A673 (cell line): ENCODE measurements around the gene CHST7. TPM values are rescaled to one million over a fixed set of nuclear protein-coding genes. Genes with fewer than 3 reads are reported as not detected.

ENCODE experiments used
- BruUV-seq: library from RNA; stranded (reverse); fragments of 400-500 nt; replicated peaks from 2 replicates; lab custom pipeline; 2021; lab: Mats Ljungman, UMichigan
- CTCF ChIA-PET: fragments of 300-600 bp; sonication (Branson Sonifier 250); formaldehyde crosslinking; loops from one replicate; lab custom pipeline; 2022; ENCODE audit warnings: antibody characterized with exemption; lab: Charles Lee
- POLR2A ChIA-PET: fragments of 300-600 bp; sonication (Branson Sonifier 250); formaldehyde crosslinking; loops from one replicate; lab custom pipeline; 2022; ENCODE audit warnings: antibody characterized with exemption; ENCODE audit not compliant: low non-redundant PET; lab: Charles Lee
- DNase-seq: peaks from one replicate; pipeline ENCODE4 v3.0.0-alpha.2; 2015; ENCODE audit warnings: low spot score
- H3K27ac ChIP-seq: fragments of 200-600 bp; sonication (generic); 2 replicates; pipeline ENCODE4 v1.5.1; 2016; ENCODE audit warnings: mixed run types, low read depth, mild to moderate bottlenecking, mixed read lengths, antibody characterized with exemption, low read length; ENCODE audit not compliant: poor library complexity, severe bottlenecking
- H3K27me3 ChIP-seq: fragments of 200-600 bp; sonication (generic); replicated peaks from 2 replicates; pipeline ENCODE4 v1.6.1; 2017; ENCODE audit warnings: mixed run types, low read depth, mild to moderate bottlenecking, mixed read lengths, antibody characterized with exemption, low read length; ENCODE audit not compliant: insufficient read depth, poor library complexity
- H3K36me3 ChIP-seq: fragments of 200-600 bp; sonication (generic); 2 replicates; pipeline ENCODE4 v1.6.1; 2016; ENCODE audit warnings: mixed run types, mild to moderate bottlenecking, mixed read lengths, antibody characterized with exemption, low read length; ENCODE audit not compliant: insufficient read depth, poor library complexity, severe bottlenecking
- H3K4me1 ChIP-seq: fragments of 200-600 bp; sonication (generic); 2 replicates; pipeline ENCODE4 v1.6.1; 2017; ENCODE audit warnings: mixed run types, mild to moderate bottlenecking, mixed read lengths, antibody characterized with exemption, low read length; ENCODE audit not compliant: insufficient read depth, poor library complexity, severe bottlenecking
- H3K4me3 ChIP-seq: fragments of 200-600 bp; sonication (generic); 2 replicates; pipeline ENCODE4 v1.5.1; 2016; ENCODE audit warnings: low read depth, mixed run types, mild to moderate bottlenecking, mixed read lengths, low read length; ENCODE audit not compliant: poor library complexity, severe bottlenecking
- H3K9me3 ChIP-seq: fragments of 200-600 bp; sonication (generic); 2 replicates; pipeline ENCODE4 v1.6.1; 2016; ENCODE audit warnings: mixed run types, low read depth, mild to moderate bottlenecking, mixed read lengths, antibody characterized with exemption, low read length; ENCODE audit not compliant: poor library complexity, severe bottlenecking
- CTCF ChIP-seq: fragments of 300-800, 200-600 bp; sonication (generic); conservative IDR thresholded peaks from 2 replicates; pipeline ENCODE4 v1.5.1; 2017; ENCODE audit warnings: low read depth, mild to moderate bottlenecking, antibody characterized with exemption, low read length, moderate library complexity, mixed read lengths
- EZH2 ChIP-seq: fragments of 200-600 bp; sonication (generic); IDR thresholded peaks from 2 replicates; pipeline ENCODE4 v1.6.1; 2017; ENCODE audit warnings: borderline replicate concordance, low read depth, mild to moderate bottlenecking, mixed read lengths, antibody characterized with exemption, low read length; ENCODE audit not compliant: poor library complexity, severe bottlenecking
- intact Hi-C: fragments of 100-400 bp; cut with micrococcal nuclease; formaldehyde crosslinking; loops from one replicate; pipeline ENCODE4 v1.10.0; 2022; ENCODE audit not compliant: unreplicated experiment
- total RNA-seq: library from RNA; stranded (reverse); gene quantifications from 2 replicates; pipeline ENCODE4 v1.2.3, GENCODE V29; 2021

The CHST7 gene
- total RNA-seq, 1 experiment from 2014 or later: 5.7 TPM

GRCh38 chrX:46573892-46574773 lies 568 bp downstream of the CHST7 start:
- CTCF ChIA-PET: no interaction called here

GRCh38 chrX:46574774-46575381 lies 1.3 kb downstream of the CHST7 start:
- TF ChIP-seq EZH2 (no peak), CTCF (no peak)
- H3K4me1 ChIP-seq: peaks cover 30% of the 10 kb centered on the region
- peak; percentile 19 for DNase-seq
- POLR2A ChIA-PET: no interaction called here
- H3K27ac ChIP-seq: no peak overlapping the region
- no TSS peak for BruUV-seq
- no peaks in the 10 kb centered on the region for H3K36me3 ChIP-seq
- intact Hi-C loops: no loop called here
- peak overlapping the region; percentile 58 for H3K4me3 ChIP-seq
- CTCF ChIA-PET: no interaction called here
- no peaks in the 10 kb centered on the region for H3K27me3 ChIP-seq
- H3K9me3 ChIP-seq: no peaks in the 10 kb centered on the region

More at GRCh38 chrX:46573892-46574773, 568 bp downstream of the CHST7 start:
- H3K27ac ChIP-seq: no peak overlapping the region
- no peaks in the 10 kb centered on the region for H3K9me3 ChIP-seq
- intact Hi-C loops: loop anchor here (2.0 kb wide), 1 partner anchor 69 kb away; no protein-coding TSS in a partner anchor
- DNase-seq: peak; percentile 69
- TF ChIP-seq EZH2 (no peak), CTCF (no peak; the same call in 1 of the 2 replicates)
- H3K4me1 ChIP-seq: peaks cover 28% of the 10 kb centered on the region
- H3K36me3 ChIP-seq: no peaks in the 10 kb centered on the region
- peak overlapping the region; percentile 58 for H3K4me3 ChIP-seq
- H3K27me3 ChIP-seq: no peaks in the 10 kb centered on the region
- POLR2A ChIA-PET: no interaction called here
- no TSS peak for BruUV-seq

GRCh38 chrX:46575586-46575985 lies 2.0 kb downstream of the CHST7 start:
- Histone ChIP-seq H3K4me3 (peak overlapping the region; percentile 58), H3K27me3 (no peaks in the 10 kb centered on the region), H3K9me3 (no peaks in the 10 kb centered on the region), H3K27ac (no peak overlapping the region), H3K4me1 (peaks cover 30% of the 10 kb centered on the region), H3K36me3 (no peaks in the 10 kb centered on the region)
- intact Hi-C loops: no loop called here
- no TSS peak for BruUV-seq
- ChIA-PET POLR2A (interaction anchor here (0.5 kb wide), 1 partner anchor 8 kb away, joined by 8 read pairs; no protein-coding TSS in a partner anchor), CTCF (no interaction called here)
- no peak for TF ChIP-seq CTCF
- TF ChIP-seq EZH2: no peak
- DNase-seq: no peak
